Measurements from ENCODE around the gene FIBCD1. TPM values are rescaled to one million over a fixed set of nuclear protein-coding genes. Genes with fewer than 3 reads are reported as not detected.

Gene FIBCD1
- total RNA-seq, 1 experiment from 2014 or later: 6.6 TPM

DNA sequence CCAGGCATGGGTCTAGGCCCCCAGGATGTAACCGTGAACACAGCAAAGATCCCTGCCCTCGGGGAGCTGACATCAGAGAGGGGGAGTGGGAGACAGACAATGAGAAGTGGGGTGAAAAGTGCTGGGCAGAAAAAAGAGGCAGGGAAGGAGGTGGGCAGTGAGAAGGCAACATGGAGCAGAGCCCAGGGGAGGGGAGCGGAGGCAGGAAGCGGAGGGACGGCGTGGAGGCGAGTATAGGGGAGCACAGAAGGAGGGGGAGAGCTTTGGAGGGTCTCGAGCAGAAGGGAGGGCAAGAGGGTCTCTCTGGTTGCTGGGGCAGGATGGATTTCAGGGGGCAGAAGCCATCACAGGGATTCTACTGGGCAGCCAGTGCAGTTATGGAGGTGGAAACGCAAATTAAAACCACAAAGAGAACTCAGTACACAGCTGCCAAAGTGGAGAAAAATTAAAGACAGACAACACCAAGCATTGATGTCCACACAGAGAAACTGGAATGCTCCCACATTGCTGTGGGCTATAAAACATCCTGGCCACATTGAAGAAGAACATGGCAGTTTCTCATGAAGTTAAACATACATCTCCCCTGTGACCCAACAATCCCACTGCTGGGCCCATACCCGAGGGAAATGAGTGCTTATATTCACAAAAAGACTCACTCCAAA lies 48.8 kb upstream of the FIBCD1 start:
- Mint-ChIP-seq H3K4me1 (peaks cover 26% of the 10 kb centered on the region), H3K36me3 (no peaks in the 10 kb centered on the region), H3K27ac (no peak overlapping the region), H3K4me3 (no peak overlapping the region), H3K9me3 (peaks cover 7% of the 10 kb centered on the region), H3K27me3 (ENCODE audit: low read depth) (no peaks in the 10 kb centered on the region)
- no peak for DNase-seq (ENCODE audit: low spot score)
- TF ChIP-seq SMAD3 (CRISPR knock-in tag; IDR thresholded peaks at IDR 0.05; ENCODE audit: borderline replicate concordance): no peak
- TF ChIP-seq, protein P1, sequence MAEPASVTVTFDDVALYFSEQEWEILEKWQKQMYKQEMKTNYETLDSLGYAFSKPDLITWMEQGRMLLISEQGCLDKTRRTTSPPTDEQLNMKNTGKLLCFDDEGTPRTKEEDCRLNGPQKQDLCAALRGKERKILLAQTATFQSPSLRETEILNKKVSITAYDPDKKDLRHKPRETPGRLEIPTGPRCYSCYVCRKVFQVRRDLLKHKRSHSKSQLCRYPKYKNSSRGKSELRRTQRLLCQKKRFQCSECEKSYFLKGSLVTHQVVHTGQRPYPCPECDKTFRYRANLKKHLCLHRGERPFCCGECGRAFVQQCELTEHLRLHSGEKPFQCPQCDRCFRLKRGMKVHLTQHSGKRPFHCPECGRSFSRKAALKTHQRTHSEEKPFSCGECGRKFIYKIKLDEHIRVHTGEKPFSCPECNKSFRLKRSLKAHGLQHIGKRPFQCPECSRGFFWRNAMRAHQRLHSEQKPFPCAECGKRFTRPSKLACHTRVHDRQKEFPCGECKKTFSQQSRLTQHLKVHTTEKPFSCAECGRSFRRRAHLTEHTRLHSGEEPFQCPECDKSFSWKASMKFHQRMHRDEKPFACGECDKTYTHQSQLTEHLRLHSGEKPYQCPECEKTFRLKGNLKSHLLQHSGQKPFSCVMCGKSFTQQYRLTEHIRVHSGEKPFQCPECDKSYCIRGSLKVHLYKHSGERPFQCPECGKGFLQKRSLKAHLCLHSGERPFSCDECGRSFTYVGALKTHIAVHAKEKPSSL (CRISPR knock-in tag; conservative IDR thresholded peaks at IDR 0.05): no peak
- TF ChIP-seq, protein P2, sequence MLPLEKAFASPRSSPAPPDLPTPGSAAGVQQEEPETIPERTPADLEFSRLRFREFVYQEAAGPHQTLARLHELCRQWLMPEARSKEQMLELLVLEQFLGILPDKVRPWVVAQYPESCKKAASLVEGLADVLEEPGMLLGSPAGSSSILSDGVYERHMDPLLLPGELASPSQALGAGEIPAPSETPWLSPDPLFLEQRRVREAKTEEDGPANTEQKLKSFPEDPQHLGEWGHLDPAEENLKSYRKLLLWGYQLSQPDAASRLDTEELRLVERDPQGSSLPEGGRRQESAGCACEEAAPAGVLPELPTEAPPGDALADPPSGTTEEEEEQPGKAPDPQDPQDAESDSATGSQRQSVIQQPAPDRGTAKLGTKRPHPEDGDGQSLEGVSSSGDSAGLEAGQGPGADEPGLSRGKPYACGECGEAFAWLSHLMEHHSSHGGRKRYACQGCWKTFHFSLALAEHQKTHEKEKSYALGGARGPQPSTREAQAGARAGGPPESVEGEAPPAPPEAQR (CRISPR knock-in tag; IDR thresholded peaks at IDR 0.05): no peak
- TF ChIP-seq ZNF232 (CRISPR knock-in tag; IDR thresholded peaks at IDR 0.05): no peak
- TF ChIP-seq, protein P3, sequence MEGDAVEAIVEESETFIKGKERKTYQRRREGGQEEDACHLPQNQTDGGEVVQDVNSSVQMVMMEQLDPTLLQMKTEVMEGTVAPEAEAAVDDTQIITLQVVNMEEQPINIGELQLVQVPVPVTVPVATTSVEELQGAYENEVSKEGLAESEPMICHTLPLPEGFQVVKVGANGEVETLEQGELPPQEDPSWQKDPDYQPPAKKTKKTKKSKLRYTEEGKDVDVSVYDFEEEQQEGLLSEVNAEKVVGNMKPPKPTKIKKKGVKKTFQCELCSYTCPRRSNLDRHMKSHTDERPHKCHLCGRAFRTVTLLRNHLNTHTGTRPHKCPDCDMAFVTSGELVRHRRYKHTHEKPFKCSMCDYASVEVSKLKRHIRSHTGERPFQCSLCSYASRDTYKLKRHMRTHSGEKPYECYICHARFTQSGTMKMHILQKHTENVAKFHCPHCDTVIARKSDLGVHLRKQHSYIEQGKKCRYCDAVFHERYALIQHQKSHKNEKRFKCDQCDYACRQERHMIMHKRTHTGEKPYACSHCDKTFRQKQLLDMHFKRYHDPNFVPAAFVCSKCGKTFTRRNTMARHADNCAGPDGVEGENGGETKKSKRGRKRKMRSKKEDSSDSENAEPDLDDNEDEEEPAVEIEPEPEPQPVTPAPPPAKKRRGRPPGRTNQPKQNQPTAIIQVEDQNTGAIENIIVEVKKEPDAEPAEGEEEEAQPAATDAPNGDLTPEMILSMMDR (IDR thresholded peaks at IDR 0.05): no peak
- TF ChIP-seq, protein P4, sequence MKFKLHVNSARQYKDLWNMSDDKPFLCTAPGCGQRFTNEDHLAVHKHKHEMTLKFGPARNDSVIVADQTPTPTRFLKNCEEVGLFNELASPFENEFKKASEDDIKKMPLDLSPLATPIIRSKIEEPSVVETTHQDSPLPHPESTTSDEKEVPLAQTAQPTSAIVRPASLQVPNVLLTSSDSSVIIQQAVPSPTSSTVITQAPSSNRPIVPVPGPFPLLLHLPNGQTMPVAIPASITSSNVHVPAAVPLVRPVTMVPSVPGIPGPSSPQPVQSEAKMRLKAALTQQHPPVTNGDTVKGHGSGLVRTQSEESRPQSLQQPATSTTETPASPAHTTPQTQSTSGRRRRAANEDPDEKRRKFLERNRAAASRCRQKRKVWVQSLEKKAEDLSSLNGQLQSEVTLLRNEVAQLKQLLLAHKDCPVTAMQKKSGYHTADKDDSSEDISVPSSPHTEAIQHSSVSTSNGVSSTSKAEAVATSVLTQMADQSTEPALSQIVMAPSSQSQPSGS (CRISPR knock-in tag; IDR thresholded peaks at IDR 0.05; ENCODE audit: borderline replicate concordance, low read depth): no peak
- no peak for TF ChIP-seq GABPB1 (CRISPR knock-in tag; IDR thresholded peaks at IDR 0.05)
- no peak for TF ChIP-seq FOXJ3 (CRISPR knock-in tag; IDR thresholded peaks at IDR 0.05; ENCODE audit: borderline replicate concordance)
- TF ChIP-seq ZNF317 (CRISPR knock-in tag; IDR thresholded peaks at IDR 0.05; ENCODE audit: borderline replicate concordance, low read depth): no peak
- TF ChIP-seq, protein P5, sequence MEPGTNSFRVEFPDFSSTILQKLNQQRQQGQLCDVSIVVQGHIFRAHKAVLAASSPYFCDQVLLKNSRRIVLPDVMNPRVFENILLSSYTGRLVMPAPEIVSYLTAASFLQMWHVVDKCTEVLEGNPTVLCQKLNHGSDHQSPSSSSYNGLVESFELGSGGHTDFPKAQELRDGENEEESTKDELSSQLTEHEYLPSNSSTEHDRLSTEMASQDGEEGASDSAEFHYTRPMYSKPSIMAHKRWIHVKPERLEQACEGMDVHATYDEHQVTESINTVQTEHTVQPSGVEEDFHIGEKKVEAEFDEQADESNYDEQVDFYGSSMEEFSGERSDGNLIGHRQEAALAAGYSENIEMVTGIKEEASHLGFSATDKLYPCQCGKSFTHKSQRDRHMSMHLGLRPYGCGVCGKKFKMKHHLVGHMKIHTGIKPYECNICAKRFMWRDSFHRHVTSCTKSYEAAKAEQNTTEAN (CRISPR knock-in tag; IDR thresholded peaks at IDR 0.05): no peak
- TF ChIP-seq, protein P6, sequence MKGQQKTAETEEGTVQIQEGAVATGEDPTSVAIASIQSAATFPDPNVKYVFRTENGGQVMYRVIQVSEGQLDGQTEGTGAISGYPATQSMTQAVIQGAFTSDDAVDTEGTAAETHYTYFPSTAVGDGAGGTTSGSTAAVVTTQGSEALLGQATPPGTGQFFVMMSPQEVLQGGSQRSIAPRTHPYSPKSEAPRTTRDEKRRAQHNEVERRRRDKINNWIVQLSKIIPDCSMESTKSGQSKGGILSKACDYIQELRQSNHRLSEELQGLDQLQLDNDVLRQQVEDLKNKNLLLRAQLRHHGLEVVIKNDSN (CRISPR knock-in tag; IDR thresholded peaks at IDR 0.05): no peak
- ChIA-PET POLR2A (no interaction called here), CTCF (interaction anchor here (1.6 to 2.6 kb wide), 2 partner anchors 11 to 59 kb away, joined by 4 to 16 read pairs; no protein-coding TSS in a partner anchor)
- ATAC-seq: no peak

DNA sequence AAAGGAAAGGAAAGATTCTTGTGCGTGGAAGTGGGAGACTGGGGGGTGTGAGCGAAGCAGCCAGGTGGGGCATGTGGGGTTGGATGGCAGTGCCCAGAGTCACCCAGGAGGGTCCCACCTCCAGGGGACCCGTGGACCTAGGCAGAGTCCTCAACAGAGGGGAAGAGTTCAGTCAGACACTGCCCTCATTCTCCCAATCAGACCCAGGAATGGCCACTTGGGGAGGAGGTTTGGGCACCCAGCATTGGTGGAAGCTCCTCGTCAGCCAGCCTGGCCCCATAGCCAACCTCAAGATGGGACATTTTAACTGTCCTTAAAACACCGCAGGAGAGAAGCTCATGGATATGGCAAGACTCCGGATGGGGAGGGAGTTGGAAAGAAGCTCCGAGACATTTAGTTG lies 48.0 kb upstream of the FIBCD1 start:
- Mint-ChIP-seq H3K27me3 (ENCODE audit: low read depth) (no peaks in the 10 kb centered on the region), H3K4me1 (peaks cover 24% of the 10 kb centered on the region), H3K4me3 (no peak overlapping the region), H3K9me3 (peaks cover 7% of the 10 kb centered on the region), H3K36me3 (no peaks in the 10 kb centered on the region), H3K27ac (no peak overlapping the region; the same call in 1 of the 2 replicates)
- DNase-seq (ENCODE audit: low spot score) (no peak), ATAC-seq (no peak)
- ChIA-PET POLR2A (no interaction called here), CTCF (interaction anchor here (1.6 to 2.6 kb wide), 2 partner anchors 11 to 59 kb away, joined by 4 to 16 read pairs; no protein-coding TSS in a partner anchor)
- TF ChIP-seq, protein P7, sequence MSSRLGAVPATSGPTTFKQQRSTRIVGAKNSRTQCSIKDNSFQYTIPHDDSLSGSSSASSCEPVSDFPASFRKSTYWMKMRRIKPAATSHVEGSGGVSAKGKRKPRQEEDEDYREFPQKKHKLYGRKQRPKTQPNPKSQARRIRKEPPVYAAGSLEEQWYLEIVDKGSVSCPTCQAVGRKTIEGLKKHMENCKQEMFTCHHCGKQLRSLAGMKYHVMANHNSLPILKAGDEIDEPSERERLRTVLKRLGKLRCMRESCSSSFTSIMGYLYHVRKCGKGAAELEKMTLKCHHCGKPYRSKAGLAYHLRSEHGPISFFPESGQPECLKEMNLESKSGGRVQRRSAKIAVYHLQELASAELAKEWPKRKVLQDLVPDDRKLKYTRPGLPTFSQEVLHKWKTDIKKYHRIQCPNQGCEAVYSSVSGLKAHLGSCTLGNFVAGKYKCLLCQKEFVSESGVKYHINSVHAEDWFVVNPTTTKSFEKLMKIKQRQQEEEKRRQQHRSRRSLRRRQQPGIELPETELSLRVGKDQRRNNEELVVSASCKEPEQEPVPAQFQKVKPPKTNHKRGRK (CRISPR knock-in tag; IDR thresholded peaks at IDR 0.05; ENCODE audit: borderline replicate concordance): no peak
- no peak for TF ChIP-seq NR1H2 (CRISPR knock-in tag; IDR thresholded peaks at IDR 0.05)
- no peak for TF ChIP-seq TP53 (CRISPR knock-in tag; IDR thresholded peaks at IDR 0.05)
- TF ChIP-seq TCF7 (CRISPR knock-in tag; IDR thresholded peaks at IDR 0.05; ENCODE audit: low read depth): no peak
- TF ChIP-seq, protein P8, sequence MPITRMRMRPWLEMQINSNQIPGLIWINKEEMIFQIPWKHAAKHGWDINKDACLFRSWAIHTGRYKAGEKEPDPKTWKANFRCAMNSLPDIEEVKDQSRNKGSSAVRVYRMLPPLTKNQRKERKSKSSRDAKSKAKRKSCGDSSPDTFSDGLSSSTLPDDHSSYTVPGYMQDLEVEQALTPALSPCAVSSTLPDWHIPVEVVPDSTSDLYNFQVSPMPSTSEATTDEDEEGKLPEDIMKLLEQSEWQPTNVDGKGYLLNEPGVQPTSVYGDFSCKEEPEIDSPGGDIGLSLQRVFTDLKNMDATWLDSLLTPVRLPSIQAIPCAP (CRISPR knock-in tag; IDR thresholded peaks at IDR 0.05): no peak
- TF ChIP-seq, protein P9, sequence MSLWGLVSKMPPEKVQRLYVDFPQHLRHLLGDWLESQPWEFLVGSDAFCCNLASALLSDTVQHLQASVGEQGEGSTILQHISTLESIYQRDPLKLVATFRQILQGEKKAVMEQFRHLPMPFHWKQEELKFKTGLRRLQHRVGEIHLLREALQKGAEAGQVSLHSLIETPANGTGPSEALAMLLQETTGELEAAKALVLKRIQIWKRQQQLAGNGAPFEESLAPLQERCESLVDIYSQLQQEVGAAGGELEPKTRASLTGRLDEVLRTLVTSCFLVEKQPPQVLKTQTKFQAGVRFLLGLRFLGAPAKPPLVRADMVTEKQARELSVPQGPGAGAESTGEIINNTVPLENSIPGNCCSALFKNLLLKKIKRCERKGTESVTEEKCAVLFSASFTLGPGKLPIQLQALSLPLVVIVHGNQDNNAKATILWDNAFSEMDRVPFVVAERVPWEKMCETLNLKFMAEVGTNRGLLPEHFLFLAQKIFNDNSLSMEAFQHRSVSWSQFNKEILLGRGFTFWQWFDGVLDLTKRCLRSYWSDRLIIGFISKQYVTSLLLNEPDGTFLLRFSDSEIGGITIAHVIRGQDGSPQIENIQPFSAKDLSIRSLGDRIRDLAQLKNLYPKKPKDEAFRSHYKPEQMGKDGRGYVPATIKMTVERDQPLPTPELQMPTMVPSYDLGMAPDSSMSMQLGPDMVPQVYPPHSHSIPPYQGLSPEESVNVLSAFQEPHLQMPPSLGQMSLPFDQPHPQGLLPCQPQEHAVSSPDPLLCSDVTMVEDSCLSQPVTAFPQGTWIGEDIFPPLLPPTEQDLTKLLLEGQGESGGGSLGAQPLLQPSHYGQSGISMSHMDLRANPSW (CRISPR knock-in tag; conservative IDR thresholded peaks at IDR 0.05; ENCODE audit: low read depth): no peak
- no peak for TF ChIP-seq ETV6 (CRISPR knock-in tag; IDR thresholded peaks at IDR 0.05)
- TF ChIP-seq MYBL2 (CRISPR knock-in tag; IDR thresholded peaks at IDR 0.05): no peak
